Mesodermal cell (in vitro differentiated cells): ENCODE results near the gene RBMS3.

Source experiments
- H3K27ac ChIP-seq: 2 replicates; pipeline ENCODE4 v1.7.0; 2013; ENCODE audit warnings: mild to moderate bottlenecking, low read depth, low read length, moderate library complexity; ENCODE audit not compliant: severe bottlenecking
- H3K36me3 ChIP-seq: 2 replicates; pipeline ENCODE4 v1.7.1; 2013; ENCODE audit warnings: mild to moderate bottlenecking, low read length, moderate library complexity; ENCODE audit not compliant: control insufficient read depth, insufficient read depth
- H3K4me1 ChIP-seq: one replicate; pipeline ENCODE4 v1.7.1; 2013; ENCODE audit warnings: mild to moderate bottlenecking, low read length; ENCODE audit not compliant: insufficient read depth, control insufficient read depth, poor library complexity, severe bottlenecking
- H3K4me3 ChIP-seq: 2 replicates; pipeline ENCODE4 v1.7.0; 2013; ENCODE audit warnings: low read length, control low read depth, mild to moderate bottlenecking; ENCODE audit not compliant: insufficient read depth, poor library complexity, severe bottlenecking; ENCODE audit errors: extremely low read depth
- H3K9me3 ChIP-seq: 2 replicates; pipeline ENCODE4 v1.7.1; 2013; ENCODE audit warnings: mild to moderate bottlenecking, low read length, moderate library complexity; ENCODE audit not compliant: control insufficient read depth
- WGBS, 2 experiments: methylation state at CpG; one replicate each; pipeline ENCODE4 v1.1.5; 2013; ENCODE audit warnings: missing lambda C conversion rate in 2 of 2; ENCODE audit not compliant: insufficient coverage in 2 of 2; 5-methylcytosine and 5-hydroxymethylcytosine counted together

Gene RBMS3

DNA sequence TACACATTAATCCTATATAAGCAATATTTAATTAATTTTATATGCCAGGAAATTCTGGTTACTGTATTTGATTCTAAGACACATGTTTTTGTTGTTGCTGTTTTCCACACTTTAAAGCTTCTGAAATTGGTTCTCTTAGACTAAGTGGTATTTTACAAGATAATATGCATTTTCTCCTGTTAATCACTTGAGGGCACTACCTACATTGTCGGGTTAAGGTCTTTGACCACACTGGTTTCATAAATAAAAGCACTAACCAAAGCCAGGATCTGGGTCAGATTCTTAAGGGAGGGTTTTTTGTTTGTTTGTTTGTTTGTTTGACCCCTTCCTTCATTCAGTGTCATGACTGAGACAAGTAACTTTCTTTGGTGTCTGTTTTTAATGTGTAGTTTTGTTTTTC is 590.2 kb downstream of the RBMS3 start:
- WGBS, 2 experiments, result no CpG with 5 or more reads among the region's 1 CpG
- Histone ChIP-seq H3K27ac (no peak overlapping the region), H3K9me3 (peaks cover 10% of the 10 kb centered on the region), H3K4me1 (peaks cover 11% of the 10 kb centered on the region), H3K4me3 (no peak overlapping the region), H3K36me3 (no peaks in the 10 kb centered on the region)

DNA sequence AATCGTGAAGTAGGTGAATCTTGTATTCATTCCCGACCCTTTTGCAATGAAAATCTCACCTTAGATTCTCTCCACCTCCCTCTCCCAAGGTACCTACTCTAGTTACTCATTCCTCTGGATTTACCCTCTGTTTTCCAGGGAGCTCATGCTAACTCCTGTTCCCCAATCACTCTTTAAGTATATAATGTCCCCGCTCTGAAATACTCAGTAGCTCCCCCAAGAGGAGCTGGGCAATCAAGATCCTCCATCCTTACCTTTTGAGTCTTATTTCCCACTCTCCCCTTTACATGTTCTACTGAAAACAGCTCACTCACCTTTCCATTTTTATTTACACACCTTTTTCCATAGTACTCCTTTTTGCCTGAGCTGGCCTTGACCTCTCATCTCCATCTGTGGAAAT is 599.9 kb downstream of the RBMS3 start:
- Histone ChIP-seq H3K4me3 (no peak overlapping the region), H3K4me1 (no peaks in the 10 kb centered on the region), H3K36me3 (no peaks in the 10 kb centered on the region), H3K27ac (no peak overlapping the region), H3K9me3 (no peaks in the 10 kb centered on the region)
- WGBS, 2 experiments, result 90 to 96% methylated on average over 2 to 3 of the region's 3 CpGs

DNA sequence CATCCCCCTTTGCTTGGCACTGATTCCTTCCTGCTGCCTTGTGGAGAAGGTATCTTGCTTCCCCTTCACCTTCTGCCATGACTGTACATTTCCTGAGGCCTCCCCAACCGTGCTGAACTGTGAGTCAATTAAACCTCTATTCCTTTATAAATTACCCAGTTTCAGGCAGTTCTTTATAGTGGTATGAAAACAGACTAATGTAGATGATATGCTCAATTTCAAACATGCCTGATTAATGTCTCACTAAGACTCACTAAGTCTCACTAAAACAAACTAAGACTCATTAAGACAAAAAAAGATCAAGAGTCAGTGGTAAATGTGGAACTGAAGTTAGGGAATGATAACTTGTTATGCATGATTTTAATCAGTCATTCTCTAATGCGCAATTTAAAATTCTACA is 606.6 kb downstream of the RBMS3 start:
- H3K4me1 ChIP-seq, result no peaks in the 10 kb centered on the region
- no peaks in the 10 kb centered on the region for H3K9me3 ChIP-seq
- H3K27ac ChIP-seq, result no peak overlapping the region
- H3K36me3 ChIP-seq, result no peaks in the 10 kb centered on the region
- H3K4me3 ChIP-seq, result no peak overlapping the region
- WGBS, 2 experiments, result no CpG with 5 or more reads among the region's 2 CpGs

DNA sequence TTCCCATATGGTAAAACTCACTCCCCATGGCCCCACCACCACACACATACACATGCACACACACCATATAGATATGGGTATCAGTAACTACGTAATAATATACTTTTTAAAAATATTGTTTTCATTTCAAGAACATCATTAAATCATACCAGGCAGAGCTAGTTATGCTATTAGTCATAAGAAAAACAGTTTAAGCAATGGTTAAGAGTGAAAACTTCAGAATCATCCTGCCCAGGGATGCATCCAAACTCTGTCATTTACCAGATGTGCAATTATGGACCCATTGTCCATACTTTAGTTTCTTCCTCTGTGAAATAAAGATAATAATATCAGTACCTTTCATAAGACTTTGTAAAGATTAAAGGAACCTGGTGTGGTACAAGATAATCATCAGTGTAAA is 608.3 kb downstream of the RBMS3 start:
- WGBS, 2 experiments, result no CpG with 5 or more reads among the region's 1 CpG
- Histone ChIP-seq H3K27ac (no peak overlapping the region), H3K9me3 (no peaks in the 10 kb centered on the region), H3K4me3 (no peak overlapping the region), H3K36me3 (no peaks in the 10 kb centered on the region), H3K4me1 (no peaks in the 10 kb centered on the region)

DNA sequence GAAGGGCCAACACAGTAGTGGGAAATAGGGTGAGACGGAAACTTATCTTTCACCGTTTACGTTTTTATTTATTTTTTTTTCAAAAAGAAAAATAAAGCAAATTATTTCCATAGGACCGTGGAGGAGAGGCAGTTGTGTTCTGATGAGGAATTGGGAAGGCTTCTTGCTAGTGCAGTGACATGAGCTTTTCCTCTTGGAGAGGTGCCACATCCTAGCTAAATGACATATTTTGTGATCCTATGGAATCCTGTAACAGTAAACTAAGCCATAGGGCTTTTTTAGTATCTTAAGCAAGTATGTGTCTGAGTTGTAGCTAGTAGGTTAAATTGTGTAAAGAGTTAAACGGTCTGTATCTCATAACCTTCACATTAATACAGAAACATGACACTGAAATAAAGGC is 609.9 kb downstream of the RBMS3 start:
- no peaks in the 10 kb centered on the region for H3K4me1 ChIP-seq
- no peak overlapping the region for H3K4me3 ChIP-seq
- WGBS, 2 experiments, result no CpG with 5 or more reads among the region's 5 CpGs
- H3K27ac ChIP-seq, result no peak overlapping the region
- H3K9me3 ChIP-seq, result no peaks in the 10 kb centered on the region
- no peaks in the 10 kb centered on the region for H3K36me3 ChIP-seq

DNA sequence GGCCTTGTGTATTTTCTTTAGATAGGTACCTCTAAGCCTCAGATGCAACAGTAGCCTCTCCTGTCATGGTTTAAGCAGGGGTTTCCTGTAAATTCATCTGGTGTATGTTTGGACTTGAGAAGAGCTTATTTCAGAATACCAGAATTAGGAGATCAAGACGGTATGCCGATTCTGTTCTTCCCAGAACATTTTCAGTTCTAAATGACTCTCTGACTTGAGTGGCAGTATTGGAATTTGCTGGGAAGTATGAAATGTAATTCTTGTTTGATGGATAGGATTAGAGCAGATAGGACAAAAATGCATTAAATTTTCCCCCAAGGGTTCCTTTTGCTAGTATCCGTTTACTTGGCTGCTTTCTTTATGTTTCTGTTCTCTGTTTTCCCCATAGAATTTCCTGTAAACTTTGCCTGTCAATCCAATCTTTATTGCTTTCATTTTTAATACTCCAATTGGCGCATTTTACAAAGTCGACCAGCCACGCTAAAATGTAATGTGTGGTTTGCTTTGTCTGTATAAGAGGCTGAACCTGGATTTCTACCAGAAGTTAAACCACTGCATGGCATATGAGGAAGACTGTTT is 612.2 kb downstream of the RBMS3 start:
- Histone ChIP-seq H3K4me1 (no peaks in the 10 kb centered on the region), H3K27ac (no peak overlapping the region), H3K4me3 (no peak overlapping the region), H3K36me3 (no peaks in the 10 kb centered on the region), H3K9me3 (no peaks in the 10 kb centered on the region)
- 78 to 100% methylated on average over 1 of the region's 6 CpGs for WGBS, 2 experiments

DNA sequence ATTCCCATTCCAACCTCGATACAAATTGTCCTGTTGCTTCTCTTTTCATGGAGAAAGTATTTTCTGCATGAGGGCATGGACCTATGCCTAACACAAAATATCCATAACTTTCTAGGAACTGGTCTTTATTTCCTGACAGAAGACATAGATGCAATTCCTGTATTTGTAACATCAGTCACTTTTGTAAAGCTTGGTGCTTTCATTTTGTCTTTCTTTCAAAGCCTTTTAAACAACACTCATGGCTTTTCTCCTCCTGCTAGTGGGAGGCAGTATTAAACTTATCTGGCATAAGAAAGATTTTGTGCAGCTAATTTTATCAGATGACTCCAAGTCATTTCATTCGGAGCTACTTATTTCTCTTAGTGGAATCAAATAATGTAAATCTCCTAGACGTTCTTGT is 616.0 kb downstream of the RBMS3 start:
- 80 to 100% methylated on average over 1 to 3 of the region's 3 CpGs for WGBS, 2 experiments

GRCh38 chr3:29898171-29898965 is 617.5 kb downstream of the RBMS3 start:
- H3K4me1 ChIP-seq, result no peaks in the 10 kb centered on the region
- H3K9me3 ChIP-seq, result no peaks in the 10 kb centered on the region
- WGBS, 2 experiments, result 100% methylated on average over 1 of the region's 7 CpGs; no CpG with 5 or more reads in 1 of the 2 experiments
- peaks cover 13% of the 10 kb centered on the region for H3K36me3 ChIP-seq
- no peak overlapping the region for H3K27ac ChIP-seq
- no peak overlapping the region for H3K4me3 ChIP-seq

More for the DNA sequence above, 616.0 kb downstream of the RBMS3 start:
- Histone ChIP-seq H3K36me3 (peaks cover 13% of the 10 kb centered on the region), H3K9me3 (no peaks in the 10 kb centered on the region), H3K27ac (no peak overlapping the region), H3K4me1 (no peaks in the 10 kb centered on the region), H3K4me3 (no peak overlapping the region)

- H3K27ac ChIP-seq, result no peak overlapping the region
- H3K36me3 ChIP-seq, result peaks cover 13% of the 10 kb centered on the region
- H3K9me3 ChIP-seq, result no peaks in the 10 kb centered on the region
- 80% methylated on average over 1 of the region's 2 CpGs; no CpG with 5 or more reads in 1 of the 2 experiments for WGBS, 2 experiments
- H3K4me3 ChIP-seq, result no peak overlapping the region
- no peaks in the 10 kb centered on the region for H3K4me1 ChIP-seq
Measured at GRCh38 chr3:29899021-29899420, 618.1 kb downstream of the RBMS3 start.

- WGBS, 2 experiments, result 100% methylated on average over 1 of the region's 2 CpGs; no CpG with 5 or more reads in 1 of the 2 experiments
Measured at GRCh38 chr3:29901097-29901496, 620.2 kb downstream of the RBMS3 start.

DNA sequence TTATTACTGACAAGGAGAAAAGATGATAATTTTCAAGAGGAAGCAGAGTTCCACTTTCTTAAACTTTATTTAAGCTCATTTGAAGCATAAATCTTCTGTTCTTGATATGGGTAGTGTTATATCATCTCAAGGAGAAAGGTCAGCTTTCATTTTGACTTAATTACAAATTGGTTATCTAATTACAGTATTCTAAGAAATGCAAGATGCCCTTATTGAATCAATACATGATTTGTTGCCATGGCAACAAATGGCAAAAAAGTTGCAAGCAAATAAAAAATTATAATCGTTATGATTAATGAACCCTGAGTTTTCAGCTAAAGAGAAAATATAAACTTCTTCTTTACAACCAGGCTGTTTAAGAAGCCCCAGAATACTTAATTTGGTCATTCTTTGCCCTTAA is 622.7 kb downstream of the RBMS3 start:
- Histone ChIP-seq H3K9me3 (no peaks in the 10 kb centered on the region), H3K36me3 (peaks cover 13% of the 10 kb centered on the region), H3K27ac (no peak overlapping the region), H3K4me3 (no peak overlapping the region), H3K4me1 (no peaks in the 10 kb centered on the region)
- no CpG with 5 or more reads among the region's 1 CpG for WGBS, 2 experiments

More at GRCh38 chr3:29901097-29901496, 620.2 kb downstream of the RBMS3 start:
- H3K36me3 ChIP-seq, result peaks cover 13% of the 10 kb centered on the region
- no peaks in the 10 kb centered on the region for H3K9me3 ChIP-seq
- no peaks in the 10 kb centered on the region for H3K4me1 ChIP-seq
- H3K27ac ChIP-seq, result no peak overlapping the region
- no peak overlapping the region for H3K4me3 ChIP-seq
